NB4 (cell line): ENCODE results near the gene ZFPM1.

Source experiments
- CTCF ChIP-seq: IDR thresholded peaks from one replicate; pipeline ENCODE4 v1.5.1; 2012; ENCODE audit warnings: low read depth, low read length
- MAX ChIP-seq: IDR thresholded peaks from 2 replicates; pipeline ENCODE4 v1.6.1; 2011; ENCODE audit warnings: low read depth, low read length
- POLR2A ChIP-seq: IDR thresholded peaks from 2 replicates; pipeline ENCODE4 v1.6.1; 2011; ENCODE audit warnings: mild to moderate bottlenecking; ENCODE audit not compliant: insufficient read length; ENCODE audit errors: extremely low read depth

GRCh38 chr16:88486398-88487123, 33.5 kb downstream of the ZFPM1 start:
- no peak for TF ChIP-seq CTCF
- no peak for TF ChIP-seq POLR2A
- TF ChIP-seq MAX: no peak
